ENCODE data around the gene FTCDNL1. TPM values are rescaled to one million over a fixed set of nuclear protein-coding genes. Genes with fewer than 3 reads are reported as not detected.

The FTCDNL1 gene
- total and polyA plus RNA-seq, 2 of the 13 experiments (the other 11 are each of a cell fraction or from before 2014, with no cell fraction given): 0.98 to 1.4 TPM

GRCh38 chr2:199764273-199764800 lies 86.7 kb downstream of the FTCDNL1 start (continued):
- TF ChIP-seq ZFP36L1 (CRISPR knock-in tag; IDR thresholded peaks at IDR 0.05) (peak; percentile 75), HNF4G (IDR thresholded peaks at IDR 0.05; ENCODE audit: borderline replicate concordance, low read depth, low read length) (peak; percentile 83), HNF4G (CRISPR knock-in tag; IDR thresholded peaks at IDR 0.05; ENCODE audit: borderline replicate concordance, low read depth) (peak; percentile 66; the same call in 1 of the 2 replicates), MYC (CRISPR knock-in tag; IDR thresholded peaks at IDR 0.05; ENCODE audit: borderline replicate concordance) (0 out of 2 replicates have a peak, but pooled peaks have one; percentile 35), GATAD1 (CRISPR knock-in tag; IDR thresholded peaks at IDR 0.05) (no peak)

DNA sequence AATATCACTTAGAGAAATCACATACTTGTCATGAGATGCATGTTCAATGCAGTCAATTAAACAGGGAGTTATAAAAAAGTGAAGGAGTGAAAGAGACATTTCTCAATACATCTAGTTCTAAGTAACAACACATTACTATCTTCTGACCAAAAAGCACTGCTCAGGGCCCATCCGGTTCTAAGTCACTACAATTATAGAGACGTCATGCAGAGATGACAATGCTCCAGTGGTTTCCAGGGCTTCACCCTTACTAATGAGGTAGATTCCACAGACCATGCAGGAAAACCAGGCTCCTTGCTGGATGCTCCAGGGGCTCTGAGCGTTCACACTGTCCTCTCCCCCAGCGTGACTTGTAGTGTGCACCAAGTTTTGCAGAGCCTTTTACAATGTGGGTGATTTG lies 88.0 kb downstream of the FTCDNL1 start:
- in situ Hi-C loops (cut with HindIII; ENCODE audit: extremely low pct_ligation_motif_present, low pct_unique_long_range_greater_than_20kb): no loop called here
- POLR2A ChIA-PET: no interaction called here
- CTCF ChIA-PET (ENCODE audit: low intra/inter-chr PET ratio, low total read pairs): no interaction called here

More for the DNA sequence above, 88.0 kb downstream of the FTCDNL1 start:
- 75% methylated on average over 4 of the region's 4 CpGs for WGBS (ENCODE audit: low lambda C conversion rate)
- TF ChIP-seq, protein P1, sequence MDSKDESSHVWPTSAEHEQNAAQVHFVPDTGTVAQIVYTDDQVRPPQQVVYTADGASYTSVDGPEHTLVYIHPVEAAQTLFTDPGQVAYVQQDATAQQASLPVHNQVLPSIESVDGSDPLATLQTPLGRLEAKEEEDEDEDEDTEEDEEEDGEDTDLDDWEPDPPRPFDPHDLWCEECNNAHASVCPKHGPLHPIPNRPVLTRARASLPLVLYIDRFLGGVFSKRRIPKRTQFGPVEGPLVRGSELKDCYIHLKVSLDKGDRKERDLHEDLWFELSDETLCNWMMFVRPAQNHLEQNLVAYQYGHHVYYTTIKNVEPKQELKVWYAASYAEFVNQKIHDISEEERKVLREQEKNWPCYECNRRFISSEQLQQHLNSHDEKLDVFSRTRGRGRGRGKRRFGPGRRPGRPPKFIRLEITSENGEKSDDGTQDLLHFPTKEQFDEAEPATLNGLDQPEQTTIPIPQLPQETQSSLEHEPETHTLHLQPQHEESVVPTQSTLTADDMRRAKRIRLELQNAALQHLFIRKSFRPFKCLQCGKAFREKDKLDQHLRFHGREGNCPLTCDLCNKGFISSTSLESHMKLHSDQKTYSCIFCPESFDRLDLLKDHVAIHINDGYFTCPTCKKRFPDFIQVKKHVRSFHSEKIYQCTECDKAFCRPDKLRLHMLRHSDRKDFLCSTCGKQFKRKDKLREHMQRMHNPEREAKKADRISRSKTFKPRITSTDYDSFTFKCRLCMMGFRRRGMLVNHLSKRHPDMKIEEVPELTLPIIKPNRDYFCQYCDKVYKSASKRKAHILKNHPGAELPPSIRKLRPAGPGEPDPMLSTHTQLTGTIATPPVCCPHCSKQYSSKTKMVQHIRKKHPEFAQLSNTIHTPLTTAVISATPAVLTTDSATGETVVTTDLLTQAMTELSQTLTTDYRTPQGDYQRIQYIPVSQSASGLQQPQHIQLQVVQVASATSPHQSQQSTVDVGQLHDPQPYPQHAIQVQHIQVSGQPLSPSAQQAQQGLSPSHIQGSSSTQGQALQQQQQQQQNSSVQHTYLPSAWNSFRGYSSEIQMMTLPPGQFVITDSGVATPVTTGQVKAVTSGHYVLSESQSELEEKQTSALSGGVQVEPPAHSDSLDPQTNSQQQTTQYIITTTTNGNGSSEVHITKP (CRISPR knock-in tag; IDR thresholded peaks at IDR 0.05; ENCODE audit: low read depth): no peak
- no peak for TF ChIP-seq SALL1 (CRISPR knock-in tag; IDR thresholded peaks at IDR 0.05)
- H3K4me3 ChIP-seq (replicated peaks in 1 of 3; ENCODE audit: insufficient read depth in 1 of 3, low read depth in 2 of 3, low read length in 3 of 3): no peak overlapping the region
- no peaks in the 10 kb centered on the region for H3K79me2 ChIP-seq (ENCODE audit: insufficient read depth, low read length)
- intact Hi-C loops (cut with micrococcal nuclease; ENCODE audit: unreplicated experiment): no loop called here
- no peak overlapping the region for H3K9ac ChIP-seq (ENCODE audit: insufficient read depth, low read depth, low read length)
- H3K4me1 ChIP-seq (ENCODE audit: insufficient read depth, low read length): peaks cover 14% of the 10 kb centered on the region
- no peak overlapping the region for H2AFZ ChIP-seq (ENCODE audit: low read length)
- H3K4me2 ChIP-seq (ENCODE audit: low read depth, low read length): no peak overlapping the region
- H3K27me3 ChIP-seq (ENCODE audit: control insufficient read depth in 1 of 2, insufficient read depth in 2 of 2, low read length in 2 of 2): no peaks in the 10 kb centered on the region; a peak in 1 of 5 replicates
- ATAC-seq (no peak), DNase-seq (ENCODE audit: low spot score) (no peak), FAIRE-seq (no peak)
- H3K9me3 ChIP-seq (ENCODE audit: low read length): no peaks in the 10 kb centered on the region
- no TSS peak for BruUV-seq (replicated peaks)
- no peaks in the 10 kb centered on the region for H4K20me1 ChIP-seq (ENCODE audit: insufficient read depth, low read length)
- H3K27ac ChIP-seq (ENCODE audit: extremely low read length, insufficient read depth, low read length): no peak overlapping the region
- no peaks in the 10 kb centered on the region for H3K36me3 ChIP-seq (replicated peaks in 1 of 2; ENCODE audit: control insufficient read depth in 1 of 2, insufficient read depth in 2 of 2, low read length in 2 of 2)
